Panc1 (cell line): ENCODE data around the gene UXS1. TPM values are rescaled to one million over a fixed set of nuclear protein-coding genes. Genes with fewer than 3 reads are reported as not detected.

Experiments
- ATAC-seq: fragments of 200-7000 bp; cut with Tn5 transposase; 2 replicates; pipeline ENCODE4 v1.9.1; 2020; ENCODE audit warnings: mild to moderate bottlenecking, moderate library complexity
- BruUV-seq: library from RNA; stranded (reverse); fragments of 400-500 nt; replicated peaks from 2 replicates; lab custom pipeline; 2021; lab: Mats Ljungman, UMichigan
- CTCF ChIA-PET: fragments of 300-600 bp; sonication (Branson Sonifier 250); formaldehyde crosslinking; loops from one replicate; lab custom pipeline; 2022; ENCODE audit warnings: antibody characterized with exemption; lab: Charles Lee
- POLR2A ChIA-PET: fragments of 300-600 bp; sonication (Branson Sonifier 250); formaldehyde crosslinking; loops from one replicate; lab custom pipeline; 2022; ENCODE audit warnings: antibody characterized with exemption; lab: Charles Lee
- DNase-seq: peaks from one replicate; pipeline ENCODE4 v3.0.0-alpha.2; 2010; ENCODE audit warnings: low read depth, low spot score
- H3K27ac ChIP-seq: 2 replicates; pipeline ENCODE4 v1.5.1; 2011; ENCODE audit warnings: mild to moderate bottlenecking, low read length, inconsistent platforms
- H3K27me3 ChIP-seq: fragments of 200-500 bp; sonication (Bioruptor generic); 2 replicates; pipeline ENCODE4 v1.6.0; 2014; ENCODE audit warnings: low read length, inconsistent platforms; ENCODE audit not compliant: control insufficient read depth, insufficient read depth
- H3K36me3 ChIP-seq: fragments of 200-500 bp; sonication (Bioruptor generic); 2 replicates; pipeline ENCODE4 v1.5.1; 2014; ENCODE audit warnings: inconsistent platforms, mild to moderate bottlenecking, low read length, moderate library complexity; ENCODE audit not compliant: control insufficient read depth, insufficient read depth
- H3K4me1 ChIP-seq: 2 replicates; pipeline ENCODE4 v1.5.1; 2011; ENCODE audit warnings: inconsistent platforms, mild to moderate bottlenecking, low read length, moderate library complexity; ENCODE audit not compliant: control insufficient read depth, insufficient read depth
- H3K4me3 ChIP-seq, 2 experiments: 2 replicates each; pipeline ENCODE4 v1.5.1; 2011 to 2012; ENCODE audit warnings: low read depth in 2 of 2, low read length in 2 of 2, mild to moderate bottlenecking in 2 of 2, inconsistent platforms in 1 of 2, moderate library complexity in 1 of 2
- H3K9me3 ChIP-seq: fragments of 200-500 bp; sonication (Bioruptor generic); 2 replicates; pipeline ENCODE4 v1.5.1; 2014; ENCODE audit warnings: low read depth, mild to moderate bottlenecking, inconsistent platforms, low read length, moderate library complexity; ENCODE audit not compliant: control insufficient read depth, insufficient read depth
- POLR2AphosphoS5 ChIP-seq: IDR thresholded peaks from 2 replicates; pipeline ENCODE4 v1.6.1; 2012; ENCODE audit warnings: mild to moderate bottlenecking, low read depth, low read length, moderate library complexity
- SIN3A ChIP-seq: IDR thresholded peaks from 2 replicates; pipeline ENCODE4 v1.6.1; 2012; ENCODE audit warnings: low read depth, mild to moderate bottlenecking, low read length, moderate library complexity, borderline replicate concordance; ENCODE audit not compliant: insufficient read depth
- TCF7L2 ChIP-seq: IDR thresholded peaks from 2 replicates; pipeline ENCODE4 v1.6.1; 2011; ENCODE audit warnings: mild to moderate bottlenecking, low read depth, low read length, inconsistent platforms
- in situ Hi-C: cut with HindIII; loops from 2 replicates; pipeline ENCODE4 v1.10.0; 2016; ENCODE audit warnings: low sequenced_read_pairs, low pct_unique_long_range_greater_than_20kb
- intact Hi-C: fragments of 100-400 bp; cut with micrococcal nuclease; formaldehyde crosslinking; loops from one replicate; pipeline ENCODE4 v1.10.0; 2022; ENCODE audit not compliant: unreplicated experiment
- total RNA-seq: library from RNA; stranded (reverse); gene quantifications from one replicate; pipeline ENCODE4 v1.2.1, GENCODE V29; 2021; ENCODE audit not compliant: unreplicated experiment
- TF ChIP-seq, protein P1 (sequence below), 2 experiments: IDR thresholded peaks; 2 replicates each; pipeline ENCODE4 v1.6.1; 2011 to 2012; ENCODE audit warnings: low read depth in 2 of 2, control low read depth in 1 of 2, low read length in 1 of 2, mild to moderate bottlenecking in 1 of 2, moderate library complexity in 1 of 2; ENCODE audit not compliant: insufficient read depth in 1 of 2
- TF ChIP-seq, protein P2 (sequence below): fragments of 450-650 bp; IDR thresholded peaks from 2 replicates; pipeline ENCODE4 v1.5.1; 2017; ENCODE audit warnings: mild to moderate bottlenecking

UXS1 gene
- total RNA-seq, 1 experiment from 2014 or later, result 72.0 TPM

DNA sequence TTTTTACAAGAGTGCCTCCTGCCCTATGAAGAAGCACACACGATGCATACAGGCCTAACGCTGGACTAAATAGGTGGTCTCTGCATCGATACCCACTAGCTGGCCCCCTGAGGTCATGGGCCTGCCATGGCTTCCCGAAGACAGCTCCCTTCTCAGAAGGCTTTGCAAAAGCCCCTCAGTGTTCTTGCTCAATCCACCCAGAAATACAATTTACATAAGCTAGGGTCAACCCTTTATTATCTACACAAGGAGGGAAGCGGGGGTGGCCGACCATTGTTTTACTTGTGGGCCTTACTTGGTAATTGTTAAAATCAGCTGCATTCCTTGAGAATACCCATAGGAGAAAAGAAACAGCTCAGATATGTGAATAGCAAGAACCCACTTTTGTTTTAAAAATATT lies 28.5 kb downstream of the UXS1 start:
- H3K4me1 ChIP-seq, result peaks cover 2% of the 10 kb centered on the region; the same call in 1 of the 2 replicates
- ChIA-PET POLR2A (interaction anchor here (0.6 kb wide), 1 partner anchor 1438 kb away, joined by 3 read pairs; no protein-coding TSS in a partner anchor), CTCF (interaction anchor here (0.6 kb wide), 1 partner anchor 54 kb away, joined by 9 read pairs; no protein-coding TSS in a partner anchor)
- no peaks in the 10 kb centered on the region for H3K27me3 ChIP-seq
- H3K9me3 ChIP-seq, result no peaks in the 10 kb centered on the region
- BruUV-seq, result no TSS peak
- intact Hi-C loops, result no loop called here
- no peak for TF ChIP-seq SIN3A
- TF ChIP-seq, protein P1, sequence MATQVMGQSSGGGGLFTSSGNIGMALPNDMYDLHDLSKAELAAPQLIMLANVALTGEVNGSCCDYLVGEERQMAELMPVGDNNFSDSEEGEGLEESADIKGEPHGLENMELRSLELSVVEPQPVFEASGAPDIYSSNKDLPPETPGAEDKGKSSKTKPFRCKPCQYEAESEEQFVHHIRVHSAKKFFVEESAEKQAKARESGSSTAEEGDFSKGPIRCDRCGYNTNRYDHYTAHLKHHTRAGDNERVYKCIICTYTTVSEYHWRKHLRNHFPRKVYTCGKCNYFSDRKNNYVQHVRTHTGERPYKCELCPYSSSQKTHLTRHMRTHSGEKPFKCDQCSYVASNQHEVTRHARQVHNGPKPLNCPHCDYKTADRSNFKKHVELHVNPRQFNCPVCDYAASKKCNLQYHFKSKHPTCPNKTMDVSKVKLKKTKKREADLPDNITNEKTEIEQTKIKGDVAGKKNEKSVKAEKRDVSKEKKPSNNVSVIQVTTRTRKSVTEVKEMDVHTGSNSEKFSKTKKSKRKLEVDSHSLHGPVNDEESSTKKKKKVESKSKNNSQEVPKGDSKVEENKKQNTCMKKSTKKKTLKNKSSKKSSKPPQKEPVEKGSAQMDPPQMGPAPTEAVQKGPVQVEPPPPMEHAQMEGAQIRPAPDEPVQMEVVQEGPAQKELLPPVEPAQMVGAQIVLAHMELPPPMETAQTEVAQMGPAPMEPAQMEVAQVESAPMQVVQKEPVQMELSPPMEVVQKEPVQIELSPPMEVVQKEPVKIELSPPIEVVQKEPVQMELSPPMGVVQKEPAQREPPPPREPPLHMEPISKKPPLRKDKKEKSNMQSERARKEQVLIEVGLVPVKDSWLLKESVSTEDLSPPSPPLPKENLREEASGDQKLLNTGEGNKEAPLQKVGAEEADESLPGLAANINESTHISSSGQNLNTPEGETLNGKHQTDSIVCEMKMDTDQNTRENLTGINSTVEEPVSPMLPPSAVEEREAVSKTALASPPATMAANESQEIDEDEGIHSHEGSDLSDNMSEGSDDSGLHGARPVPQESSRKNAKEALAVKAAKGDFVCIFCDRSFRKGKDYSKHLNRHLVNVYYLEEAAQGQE (IDR thresholded peaks at IDR 0.05; ENCODE audit: insufficient read depth in 1 of 2, low read depth in 2 of 2, low read length in 1 of 2), result no peak
- ATAC-seq (no peak), DNase-seq (no peak)
- no peak overlapping the region for H3K4me3 ChIP-seq
- no peak overlapping the region for H3K27ac ChIP-seq
- H3K36me3 ChIP-seq, result no peaks in the 10 kb centered on the region
- in situ Hi-C loops, result no loop called here

DNA sequence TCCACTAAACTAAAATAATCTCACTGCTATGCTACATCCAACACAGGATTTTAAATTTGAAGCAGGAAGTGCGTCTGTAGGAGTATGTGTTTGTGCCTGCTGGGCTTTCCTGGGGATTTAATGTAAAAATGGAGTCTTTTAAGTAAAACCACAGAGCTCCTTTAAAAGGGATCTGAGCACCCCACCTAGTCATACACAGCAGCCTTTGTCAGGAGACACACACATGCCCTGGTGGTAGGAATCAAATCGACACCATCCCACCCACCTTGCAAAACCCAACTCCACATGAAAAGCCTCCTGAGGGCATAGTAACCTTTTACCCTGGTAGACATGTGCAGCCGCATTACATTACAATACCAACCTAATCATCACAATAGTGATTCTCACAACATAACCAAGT lies 29.1 kb downstream of the UXS1 start:
- ChIA-PET POLR2A (no interaction called here), CTCF (interaction anchor here (0.6 kb wide), 1 partner anchor 54 kb away, joined by 9 read pairs; no protein-coding TSS in a partner anchor)
- Histone ChIP-seq H3K27ac (no peak overlapping the region), H3K9me3 (no peaks in the 10 kb centered on the region), H3K27me3 (no peaks in the 10 kb centered on the region), H3K36me3 (no peaks in the 10 kb centered on the region), H3K4me3 (no peak overlapping the region), H3K4me1 (peaks cover 2% of the 10 kb centered on the region; the same call in 1 of the 2 replicates)
- ATAC-seq, result no peak
- DNase-seq, result no peak
- intact Hi-C loops, result no loop called here
- TF ChIP-seq TCF7L2 (no peak), SIN3A (no peak), POLR2AphosphoS5 (no peak)
- TF ChIP-seq, protein P1 (IDR thresholded peaks at IDR 0.05; ENCODE audit: insufficient read depth in 1 of 2, low read depth in 2 of 2, low read length in 1 of 2), result no peak
- TF ChIP-seq, protein P2, sequence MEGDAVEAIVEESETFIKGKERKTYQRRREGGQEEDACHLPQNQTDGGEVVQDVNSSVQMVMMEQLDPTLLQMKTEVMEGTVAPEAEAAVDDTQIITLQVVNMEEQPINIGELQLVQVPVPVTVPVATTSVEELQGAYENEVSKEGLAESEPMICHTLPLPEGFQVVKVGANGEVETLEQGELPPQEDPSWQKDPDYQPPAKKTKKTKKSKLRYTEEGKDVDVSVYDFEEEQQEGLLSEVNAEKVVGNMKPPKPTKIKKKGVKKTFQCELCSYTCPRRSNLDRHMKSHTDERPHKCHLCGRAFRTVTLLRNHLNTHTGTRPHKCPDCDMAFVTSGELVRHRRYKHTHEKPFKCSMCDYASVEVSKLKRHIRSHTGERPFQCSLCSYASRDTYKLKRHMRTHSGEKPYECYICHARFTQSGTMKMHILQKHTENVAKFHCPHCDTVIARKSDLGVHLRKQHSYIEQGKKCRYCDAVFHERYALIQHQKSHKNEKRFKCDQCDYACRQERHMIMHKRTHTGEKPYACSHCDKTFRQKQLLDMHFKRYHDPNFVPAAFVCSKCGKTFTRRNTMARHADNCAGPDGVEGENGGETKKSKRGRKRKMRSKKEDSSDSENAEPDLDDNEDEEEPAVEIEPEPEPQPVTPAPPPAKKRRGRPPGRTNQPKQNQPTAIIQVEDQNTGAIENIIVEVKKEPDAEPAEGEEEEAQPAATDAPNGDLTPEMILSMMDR, result no peak
- in situ Hi-C loops, result no loop called here
- BruUV-seq, result no TSS peak
